Stimulated activated CD4-positive, alpha-beta T cell treated with anti-CD3 and anti-CD28 coated beads, Interleukin-1b, Interleukin-23, amount 100 ng/mL, for 4 hours (primary cell): Measurements from ENCODE around the gene BARHL2.

Source experiments
- DNase-seq, 2 donors: peaks; one replicate each; pipeline ENCODE4 v3.0.0-alpha.2; 2020; ENCODE audit warnings: low read depth in 2 of 2

The BARHL2 gene

GRCh38 chr1:90710579-90711536 lies 6.2 kb downstream of the BARHL2 start:
- DNase-seq, result no peak

GRCh38 chr1:90709535-90709934 lies 7.6 kb downstream of the BARHL2 start:
- no peak for DNase-seq

DNA sequence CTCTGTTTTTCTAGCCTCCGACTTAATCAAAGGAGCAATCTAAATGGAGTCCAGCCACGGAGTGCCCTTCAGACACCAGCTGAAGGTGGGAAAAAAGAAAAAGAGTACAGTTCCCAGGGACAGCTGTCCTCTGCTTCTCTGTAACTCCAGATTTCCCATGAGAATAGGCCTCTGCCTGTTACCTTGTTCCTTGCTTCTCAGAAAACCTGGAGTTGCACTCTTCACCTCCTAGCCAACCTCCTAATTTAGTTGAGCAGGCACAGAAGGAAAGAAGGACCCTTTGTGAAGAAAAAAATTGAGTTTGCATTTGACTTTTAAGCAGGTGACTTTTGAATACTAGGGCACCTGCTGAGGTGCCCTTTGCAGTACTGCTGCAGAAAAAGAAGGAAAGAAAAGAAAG lies 8.3 kb downstream of the BARHL2 start:
- DNase-seq, result no peak

DNA sequence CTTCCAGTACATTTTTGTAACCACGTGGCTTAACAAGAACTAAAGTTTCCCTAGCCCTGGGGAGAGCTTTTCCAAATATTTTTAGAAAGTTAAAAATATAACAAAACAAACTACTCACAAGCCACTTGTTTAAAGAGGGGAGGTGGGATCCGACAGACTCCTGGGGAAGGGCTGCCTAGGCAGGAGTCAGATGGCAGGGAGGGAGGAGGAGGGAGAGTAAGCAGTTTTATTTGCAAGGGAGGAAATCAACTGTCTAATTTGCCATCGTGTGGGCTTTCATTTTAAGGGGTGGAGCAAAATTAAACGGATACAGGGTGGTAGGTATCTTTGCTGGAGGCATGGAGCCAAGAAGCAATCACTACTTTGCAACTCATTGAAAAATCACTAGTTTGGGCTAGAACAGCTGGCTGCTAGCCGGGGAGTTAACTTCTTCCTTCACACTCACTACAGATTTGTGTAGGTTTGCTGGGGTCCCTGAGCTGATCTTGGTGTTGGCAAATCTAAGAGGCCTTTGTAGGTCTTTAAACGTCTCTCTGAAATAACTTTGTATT lies 8.8 kb downstream of the BARHL2 start:
- DNase-seq, result no peak

DNA sequence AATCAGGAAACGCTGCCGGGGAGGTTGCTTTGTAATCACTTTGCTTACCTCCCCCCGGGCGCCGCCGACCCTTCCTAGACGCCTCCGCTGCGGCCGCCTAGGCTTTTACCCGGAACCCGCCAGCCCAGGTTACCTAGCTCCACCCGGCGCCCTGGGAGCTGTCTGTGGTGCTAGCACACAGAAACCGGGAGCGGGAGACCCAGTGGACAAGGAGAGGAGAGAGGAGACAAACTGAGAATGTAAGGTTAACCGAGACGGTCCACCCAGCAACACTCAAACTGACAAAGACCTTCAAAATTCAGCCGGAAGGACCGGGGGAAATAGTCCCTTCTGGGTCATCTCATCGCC lies 9.8 kb downstream of the BARHL2 start:
- no peak for DNase-seq

GRCh38 chr1:90706437-90707362 lies 10.4 kb downstream of the BARHL2 start:
- no peak for DNase-seq

GRCh38 chr1:90705956-90706355 lies 11.1 kb downstream of the BARHL2 start:
- no peak for DNase-seq

DNA sequence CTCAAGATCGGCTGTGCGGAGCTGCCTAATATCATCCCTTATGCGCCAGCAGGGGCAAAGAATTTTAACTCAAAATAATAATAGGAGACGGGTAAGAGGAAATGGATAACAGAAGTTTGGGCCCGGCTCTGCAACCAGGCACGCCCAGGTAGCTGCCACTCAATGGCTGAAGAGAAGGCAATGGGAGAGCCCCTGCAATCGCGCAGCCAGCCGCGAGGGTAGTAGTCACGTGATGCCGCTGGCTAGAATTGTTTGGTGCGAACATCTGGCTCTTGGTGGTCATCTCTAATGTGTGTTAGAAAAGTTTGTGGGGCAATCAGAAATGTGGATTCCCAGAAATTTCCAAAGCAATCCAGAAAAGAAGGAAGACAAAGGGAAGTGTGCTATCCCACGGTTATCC lies 12.3 kb downstream of the BARHL2 start:
- DNase-seq, result no peak

DNA sequence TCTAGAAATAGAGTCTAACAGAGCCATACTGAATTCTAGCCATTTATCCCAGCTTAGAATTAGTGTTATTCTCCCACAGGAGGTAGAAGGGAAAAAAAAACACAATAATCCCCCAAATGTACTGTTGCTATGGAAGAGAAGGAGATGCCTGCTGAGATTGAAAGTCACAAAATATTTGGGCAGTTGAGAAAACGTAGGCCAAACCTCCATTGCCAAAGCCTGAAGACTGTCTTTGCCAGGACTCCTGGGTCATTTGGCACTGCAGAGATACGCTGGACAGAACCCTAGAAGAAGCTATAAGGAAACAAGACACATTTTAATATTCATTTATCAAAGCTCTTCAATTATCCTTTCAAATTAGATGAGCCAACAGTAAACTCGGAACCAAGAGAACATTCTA lies 22.3 kb downstream of the BARHL2 start:
- no peak for DNase-seq

DNA sequence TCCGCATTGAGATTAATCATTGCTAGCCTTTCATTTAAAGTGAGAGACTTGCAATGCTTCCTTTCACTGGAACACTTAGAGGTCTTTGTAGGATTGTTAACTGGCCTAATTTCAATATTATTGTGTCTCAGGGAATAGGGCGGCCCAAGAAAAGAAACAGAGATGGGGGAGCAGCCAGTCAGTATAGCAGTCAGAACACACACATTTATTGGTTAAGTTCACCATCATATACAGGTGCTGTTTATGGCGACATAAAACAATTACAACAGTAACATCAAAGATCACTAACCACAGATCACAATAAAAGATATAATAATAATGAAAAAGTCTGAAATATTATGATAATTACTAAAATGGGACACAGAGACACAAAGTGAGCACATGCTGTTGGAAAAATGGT lies 29.4 kb downstream of the BARHL2 start:
- DNase-seq, result no peak

DNA sequence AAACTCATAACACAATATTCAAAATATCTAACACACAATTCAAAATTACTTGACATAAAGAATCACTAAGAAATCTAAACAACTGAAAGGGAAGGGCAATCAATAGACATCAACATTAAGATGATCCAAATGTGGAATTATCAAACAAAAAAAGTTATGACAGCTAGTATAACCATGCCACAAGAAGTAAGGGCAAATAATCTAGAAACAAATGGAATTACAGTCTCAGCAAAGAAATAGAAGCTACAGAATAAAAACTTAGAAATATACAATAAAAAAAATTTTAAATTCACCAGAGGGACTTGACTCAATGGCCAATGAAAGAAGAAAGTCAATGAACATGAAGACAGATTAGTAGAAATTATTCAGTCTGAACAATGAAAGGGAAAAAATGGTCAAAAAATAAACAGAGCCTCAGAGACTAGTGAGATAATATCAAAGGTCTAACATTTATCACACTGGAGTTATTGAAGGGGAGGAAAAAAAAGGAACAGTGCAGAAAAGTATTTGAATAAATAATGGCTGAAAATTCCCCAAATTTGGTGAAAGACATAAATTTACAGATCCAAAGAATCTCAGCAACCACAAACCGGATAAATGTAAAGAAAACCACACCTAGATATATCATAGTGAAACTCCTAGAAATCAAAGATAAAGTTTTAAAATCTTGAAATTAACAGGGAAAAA lies 41.8 kb downstream of the BARHL2 start:
- no peak for DNase-seq

DNA sequence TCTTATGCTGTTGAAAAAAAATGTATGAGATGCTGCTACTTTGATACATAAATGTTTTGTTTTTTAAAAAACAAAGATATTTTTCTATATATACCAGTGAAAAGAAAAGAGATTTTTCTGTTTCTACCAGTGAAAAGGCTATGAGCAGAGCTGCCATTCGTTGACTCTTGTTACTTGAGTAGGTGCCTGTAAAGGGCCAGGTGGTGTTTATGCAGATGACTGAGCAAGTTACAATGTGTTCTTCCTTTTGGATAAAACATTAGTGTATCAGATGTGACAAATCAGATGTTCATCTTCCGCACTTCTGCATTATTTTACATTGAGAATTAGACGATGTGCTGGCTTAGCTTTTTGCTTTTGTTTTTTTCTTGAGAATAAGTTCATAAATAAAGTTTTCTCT lies 45.4 kb downstream of the BARHL2 start:
- no peak for DNase-seq

GRCh38 chr1:90671251-90671650 lies 45.9 kb downstream of the BARHL2 start:
- no peak for DNase-seq
